ENCODE measurements around the gene TUBG2. TPM values are rescaled to one million over a fixed set of nuclear protein-coding genes. Genes with fewer than 3 reads are reported as not detected.
A peak's percentile ranks its signal among the peaks of the same experiment; 100 is the strongest.

TUBG2 gene
- total and polyA plus RNA-seq, 2 of the 8 experiments (the other 6 are each of a cell fraction or from before 2014, with no cell fraction given), result 14.8 to 16.6 TPM

GRCh38 chr17:42679492-42680330 is 20.6 kb downstream of the TUBG2 start (continued):
- TF ChIP-seq BCL11A (IDR thresholded peaks at IDR 0.05; ENCODE audit: low read depth in 2 of 2, low read length in 2 of 2) (no peak), NRF1 (IDR thresholded peaks at IDR 0.05; ENCODE audit: low read depth, low read length) (0 out of 2 replicates have a peak, but pooled peaks have one; percentile 3), ZNF274 (IDR thresholded peaks at IDR 0.05; ENCODE audit: borderline replicate concordance, extremely low read depth, low read length) (no peak), GABPA (IDR thresholded peaks at IDR 0.05; ENCODE audit: borderline replicate concordance, insufficient read depth, low read length) (0 out of 2 replicates have a peak, but pooled peaks have one; percentile 67), JUN (IDR thresholded peaks at IDR 0.05; ENCODE audit: low read depth, low read length) (no peak), RNF2 (IDR thresholded peaks at IDR 0.05; ENCODE audit: borderline replicate concordance, low read depth, low read length, missing control alignments, poor library complexity, severe bottlenecking) (peak; percentile 39), TAF7 (optimal IDR thresholded peaks at IDR 0.05; ENCODE audit: borderline replicate concordance, low read depth, low read length) (peak; percentile 56), CREB1 (IDR thresholded peaks at IDR 0.05) (peak; percentile 81), EGR1 (IDR thresholded peaks at IDR 0.05; ENCODE audit: borderline replicate concordance, low read depth, low read length) (peak; percentile 62), GTF2F1 (IDR thresholded peaks at IDR 0.05; ENCODE audit: borderline replicate concordance, low read depth, low read length) (no peak), KDM1A (IDR thresholded peaks at IDR 0.05; ENCODE audit: borderline replicate concordance, low read length) (peak; percentile 46; the same call in 1 of the 2 replicates), SP4 (IDR thresholded peaks at IDR 0.05; ENCODE audit: low read length) (peak; percentile 75; the same call in 1 of the 2 replicates), TCF12 (IDR thresholded peaks at IDR 0.05; ENCODE audit: low read depth, low read length) (peak; percentile 55; the same call in 1 of the 2 replicates), RBBP5 (IDR thresholded peaks at IDR 0.05; ENCODE audit: borderline replicate concordance, low read depth, low read length) (0 out of 2 replicates have a peak, but pooled peaks have one; percentile 69), MAFK (IDR thresholded peaks at IDR 0.05; ENCODE audit: low read depth, low read length) (peak; percentile 10; the same call in 1 of the 2 replicates), CTCF (IDR thresholded peaks at IDR 0.05; ENCODE audit: control extremely low read depth in 1 of 3, insufficient read depth in 1 of 3, low read depth in 1 of 3, low read length in 3 of 3) (peak; percentile 81 to 97 (median 88)), CHD2 (IDR thresholded peaks at IDR 0.05; ENCODE audit: low read length) (0 out of 2 replicates have a peak, but pooled peaks have one; percentile 40)
- TF ChIP-seq, protein P1, sequence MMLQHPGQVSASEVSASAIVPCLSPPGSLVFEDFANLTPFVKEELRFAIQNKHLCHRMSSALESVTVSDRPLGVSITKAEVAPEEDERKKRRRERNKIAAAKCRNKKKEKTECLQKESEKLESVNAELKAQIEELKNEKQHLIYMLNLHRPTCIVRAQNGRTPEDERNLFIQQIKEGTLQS (IDR thresholded peaks at IDR 0.05; ENCODE audit: insufficient read depth, low read depth, low read length), result no peak
- TF ChIP-seq, protein P2, sequence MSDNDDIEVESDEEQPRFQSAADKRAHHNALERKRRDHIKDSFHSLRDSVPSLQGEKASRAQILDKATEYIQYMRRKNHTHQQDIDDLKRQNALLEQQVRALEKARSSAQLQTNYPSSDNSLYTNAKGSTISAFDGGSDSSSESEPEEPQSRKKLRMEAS (IDR thresholded peaks at IDR 0.05), result peak; percentile 98
